Measurements from ENCODE around the gene STK11.

STK11 gene

GRCh38 chr19:1172353-1173158 is 33.0 kb upstream of the STK11 start:
- H3K27ac ChIP-seq (ENCODE audit: low read depth, low read length), result peak overlapping the region; percentile 37
- no peak overlapping the region for H3K23ac ChIP-seq (ENCODE audit: low read length)

DNA sequence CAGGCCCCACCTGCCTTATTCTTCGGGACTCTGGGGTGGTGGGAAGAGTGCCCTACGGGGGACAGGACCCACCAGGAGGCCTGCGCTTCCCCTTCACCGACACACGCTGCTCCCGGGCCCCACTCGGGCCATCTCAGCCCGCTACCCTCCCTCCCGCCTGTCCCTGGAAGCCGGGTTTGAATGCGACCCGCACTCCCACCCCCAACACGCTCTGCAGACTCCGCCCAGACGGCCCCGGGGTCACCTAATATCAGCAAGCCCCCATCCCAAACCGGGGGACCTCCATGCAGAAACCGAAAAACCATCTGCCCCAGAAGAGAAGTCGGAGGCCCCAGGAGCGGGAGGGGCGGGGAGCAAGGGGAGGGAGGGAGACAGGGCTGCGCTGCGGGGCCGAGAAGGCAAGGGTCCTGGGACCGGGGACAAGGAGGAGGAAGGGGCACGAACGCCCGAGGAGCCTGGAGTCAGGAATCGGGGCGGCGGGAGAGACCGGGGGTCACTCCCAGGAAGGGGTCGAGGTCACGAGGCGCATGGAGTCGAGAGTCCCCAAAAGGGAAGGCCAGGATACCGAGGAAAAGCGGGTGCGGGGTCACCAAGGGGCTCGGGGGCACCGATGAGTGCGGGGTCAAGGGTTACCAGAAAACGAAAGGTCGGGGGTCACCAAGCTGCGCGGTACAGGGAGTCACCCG is 32.3 kb upstream of the STK11 start:
- H3K4me2 ChIP-seq (ENCODE audit: low read length), result peak overlapping the region; percentile 91
- H4K8ac ChIP-seq (ENCODE audit: low read depth, low read length), result peak overlapping the region; percentile 95
- H3K9me3 ChIP-seq (ENCODE audit: insufficient read depth, low read depth, low read length), result peaks cover 10% of the 10 kb centered on the region
- peak overlapping the region; percentile 63 for H2BK5ac ChIP-seq (ENCODE audit: low read depth, low read length, poor library complexity)
- peak overlapping the region; percentile 87 for H4K12ac ChIP-seq (ENCODE audit: low read depth, low read length)
- H3K9ac ChIP-seq (ENCODE audit: low read length), result peak overlapping the region; percentile 42
- peaks cover 16% of the 10 kb centered on the region for H3K79me1 ChIP-seq (ENCODE audit: low read length)
- peaks cover 27% of the 10 kb centered on the region for H3K79me2 ChIP-seq (ENCODE audit: control insufficient read depth, insufficient read depth, low read length, poor library complexity)
- H2BK120ac ChIP-seq (ENCODE audit: insufficient read depth, low read length, poor library complexity), result peak overlapping the region; percentile 80
- peaks cover 29% of the 10 kb centered on the region in 2 experiments for H3K4me1 ChIP-seq (ENCODE audit: control insufficient read depth in 1 of 2, insufficient read depth in 2 of 2, low read length in 2 of 2)
- H3K14ac ChIP-seq (ENCODE audit: low read length), result peak overlapping the region; percentile 89
- no peak overlapping the region for H2BK12ac ChIP-seq (ENCODE audit: low read length)
- no peak for DNase-seq
- no peak overlapping the region for H3K23ac ChIP-seq (ENCODE audit: low read length)
- H3K4ac ChIP-seq (ENCODE audit: low read depth, low read length), result peak overlapping the region; percentile 97
- H3K36me3 ChIP-seq (ENCODE audit: control insufficient read depth in 1 of 2, insufficient read depth in 2 of 2, low read length in 2 of 2), result peaks cover 3 to 9% of the 10 kb centered on the region in 2 experiments
- peak overlapping the region; percentile 93 for H4K91ac ChIP-seq (ENCODE audit: low read depth, low read length)
- H2AFZ ChIP-seq (ENCODE audit: insufficient read depth, low read length, poor library complexity), result peak overlapping the region; percentile 77
- H2AK5ac ChIP-seq (ENCODE audit: low read length), result peak overlapping the region; percentile 88
- H3K27ac ChIP-seq (ENCODE audit: low read depth, low read length), result peak overlapping the region; percentile 37
- no CpG with 5 or more reads among the region's 47 CpGs for WGBS (ENCODE audit: extremely low coverage, insufficient coverage, insufficient read length)
- peak overlapping the region; percentile 87 for H3K4me3 ChIP-seq (ENCODE audit: low read depth, low read length)
- H3K27me3 ChIP-seq (ENCODE audit: insufficient read depth, low read length), result no peaks in the 10 kb centered on the region
- peak overlapping the region; percentile 88 for H3K18ac ChIP-seq (ENCODE audit: low read length)

More at GRCh38 chr19:1172353-1173158, 33.0 kb upstream of the STK11 start:
- H3K4me3 ChIP-seq (ENCODE audit: low read depth, low read length), result peak overlapping the region; percentile 87
- DNase-seq, result peak; percentile 51 to 55
- peaks cover 10% of the 10 kb centered on the region for H3K9me3 ChIP-seq (ENCODE audit: insufficient read depth, low read depth, low read length)
- peak overlapping the region; percentile 28 for H3K9ac ChIP-seq (ENCODE audit: low read length)
- H4K12ac ChIP-seq (ENCODE audit: low read depth, low read length), result peak overlapping the region; percentile 87
- H3K27me3 ChIP-seq (ENCODE audit: insufficient read depth, low read length), result no peaks in the 10 kb centered on the region
- peaks cover 36 to 37% of the 10 kb centered on the region in 2 experiments for H3K4me1 ChIP-seq (ENCODE audit: control insufficient read depth in 1 of 2, insufficient read depth in 2 of 2, low read length in 2 of 2)
- peak overlapping the region; percentile 78 for H3K18ac ChIP-seq (ENCODE audit: low read length)
- H3K4ac ChIP-seq (ENCODE audit: low read depth, low read length), result peak overlapping the region; percentile 97
- peak overlapping the region; percentile 89 for H3K14ac ChIP-seq (ENCODE audit: low read length)
- H3K36me3 ChIP-seq (ENCODE audit: control insufficient read depth in 1 of 2, insufficient read depth in 2 of 2, low read length in 2 of 2), result peaks cover 3 to 11% of the 10 kb centered on the region in 2 experiments
- peak overlapping the region; percentile 88 for H2AK5ac ChIP-seq (ENCODE audit: low read length)
- H3K79me1 ChIP-seq (ENCODE audit: low read length), result peaks cover 16% of the 10 kb centered on the region
- H2BK120ac ChIP-seq (ENCODE audit: insufficient read depth, low read length, poor library complexity), result peak overlapping the region; percentile 80
- peak overlapping the region; percentile 63 for H2BK5ac ChIP-seq (ENCODE audit: low read depth, low read length, poor library complexity)
- H3K79me2 ChIP-seq (ENCODE audit: control insufficient read depth, insufficient read depth, low read length, poor library complexity), result peaks cover 28% of the 10 kb centered on the region
- H3K4me2 ChIP-seq (ENCODE audit: low read length), result peak overlapping the region; percentile 91
- H4K8ac ChIP-seq (ENCODE audit: low read depth, low read length), result peak overlapping the region; percentile 48
- H4K91ac ChIP-seq (ENCODE audit: low read depth, low read length), result peak overlapping the region; percentile 93
- no CpG with 5 or more reads among the region's 36 CpGs for WGBS (ENCODE audit: extremely low coverage, insufficient coverage, insufficient read length)
- no peak overlapping the region for H2BK12ac ChIP-seq (ENCODE audit: low read length)
- peak overlapping the region; percentile 56 for H2AFZ ChIP-seq (ENCODE audit: insufficient read depth, low read length, poor library complexity)

DNA sequence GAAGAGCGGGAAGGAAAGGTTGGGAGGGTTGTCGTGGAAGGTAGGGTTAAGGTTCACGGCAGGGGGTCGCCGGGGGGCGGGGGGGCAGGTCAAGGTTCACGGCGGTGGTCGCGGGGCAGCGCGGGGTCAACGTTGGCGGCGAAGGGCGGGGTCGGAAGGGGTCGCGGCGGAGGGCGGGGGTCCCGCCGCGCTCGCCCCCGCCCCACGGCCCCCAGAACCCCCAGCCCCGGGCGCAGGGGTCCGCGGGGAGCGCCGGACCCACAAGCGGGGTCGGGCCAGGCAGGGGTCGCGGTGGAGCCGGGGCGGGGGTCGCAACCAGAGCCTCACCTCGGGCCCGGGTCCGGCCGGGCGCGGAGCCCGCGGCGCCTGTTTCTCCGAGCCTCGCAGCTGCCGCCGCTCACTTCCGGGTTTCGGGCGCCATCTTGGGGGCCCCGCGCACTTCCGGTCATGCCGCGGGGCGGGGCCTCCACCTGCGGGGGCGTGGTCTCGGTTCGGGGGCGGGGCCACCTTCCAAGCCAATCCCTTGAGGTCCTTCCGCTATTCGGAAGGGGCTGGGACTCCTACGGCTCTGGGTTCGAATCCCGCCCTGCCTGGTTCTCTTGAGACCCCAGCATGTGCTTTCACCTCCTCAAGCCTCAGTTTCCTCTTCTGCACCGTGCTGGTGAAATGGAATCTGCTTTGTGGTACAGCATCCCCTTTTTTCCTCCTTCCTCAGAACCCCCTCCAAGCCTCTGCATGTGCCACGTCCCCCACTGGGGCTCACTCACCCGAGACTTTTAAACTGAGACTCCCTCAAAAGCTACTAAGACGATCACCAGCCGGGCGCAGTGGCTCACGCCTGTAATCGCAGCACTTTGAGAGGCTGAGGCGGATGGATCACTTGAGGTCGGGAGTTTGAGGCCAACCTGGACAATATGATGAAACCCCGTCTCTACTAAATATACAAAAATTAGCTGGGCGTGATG is 31.5 kb upstream of the STK11 start, which contains the start of gene SBNO2:
Gene SBNO2 (minus strand): TSS at position 424 of the 965 bp plus-strand sequence. CDS start 19,992 bp downstream, outside the sequence.
- peak within 1 kb of the TSS; percentile 42 for H3K9ac ChIP-seq (ENCODE audit: low read length)
- peak within 1 kb of the TSS; percentile 88 for H2AK5ac ChIP-seq (ENCODE audit: low read length)
- H3K4me3 ChIP-seq (ENCODE audit: low read depth, low read length), result peak within 1 kb of the TSS; percentile 87
- no peak within 1 kb of the TSS for H3K23ac ChIP-seq (ENCODE audit: low read length)
- peaks cover 20% of the 10 kb centered on the region for H3K79me2 ChIP-seq (ENCODE audit: control insufficient read depth, insufficient read depth, low read length, poor library complexity)
- H3K18ac ChIP-seq (ENCODE audit: low read length), result peak within 1 kb of the TSS; percentile 88
- peaks cover 12% of the 10 kb centered on the region for H3K79me1 ChIP-seq (ENCODE audit: low read length)
- H3K4ac ChIP-seq (ENCODE audit: low read depth, low read length), result peak within 1 kb of the TSS; percentile 97
- H4K12ac ChIP-seq (ENCODE audit: low read depth, low read length), result peak within 1 kb of the TSS; percentile 87
- H3K4me2 ChIP-seq (ENCODE audit: low read length), result peak within 1 kb of the TSS; percentile 91
- H3K36me3 ChIP-seq (ENCODE audit: control insufficient read depth in 1 of 2, insufficient read depth in 2 of 2, low read length in 2 of 2), result peaks cover 0 to 6% of the 10 kb centered on the region in 2 experiments
- DNase-seq, result peak; percentile 72 to 91
- H3K4me1 ChIP-seq (ENCODE audit: control insufficient read depth in 1 of 2, insufficient read depth in 2 of 2, low read length in 2 of 2), result peaks cover 20 to 21% of the 10 kb centered on the region in 2 experiments
- WGBS (ENCODE audit: extremely low coverage, insufficient coverage, insufficient read length), result no CpG with 5 or more reads among the region's 84 CpGs
- H3K27ac ChIP-seq (ENCODE audit: low read depth, low read length), result peak within 1 kb of the TSS; percentile 37
- peak within 1 kb of the TSS; percentile 63 for H2BK5ac ChIP-seq (ENCODE audit: low read depth, low read length, poor library complexity)
- H3K9me3 ChIP-seq (ENCODE audit: insufficient read depth, low read depth, low read length), result peaks cover 10% of the 10 kb centered on the region
- peak within 1 kb of the TSS; percentile 46 for H2BK12ac ChIP-seq (ENCODE audit: low read length)
- peak within 1 kb of the TSS; percentile 95 for H4K8ac ChIP-seq (ENCODE audit: low read depth, low read length)
- H3K27me3 ChIP-seq (ENCODE audit: insufficient read depth, low read length), result no peaks in the 10 kb centered on the region
- peak within 1 kb of the TSS; percentile 89 for H3K14ac ChIP-seq (ENCODE audit: low read length)
- peak within 1 kb of the TSS; percentile 93 for H4K91ac ChIP-seq (ENCODE audit: low read depth, low read length)
- peak within 1 kb of the TSS; percentile 80 for H2BK120ac ChIP-seq (ENCODE audit: insufficient read depth, low read length, poor library complexity)
- peak within 1 kb of the TSS; percentile 77 for H2AFZ ChIP-seq (ENCODE audit: insufficient read depth, low read length, poor library complexity)

All from trophoblast cell (in vitro differentiated cells and primary cell).